Measurements from ENCODE around the gene NRXN3. TPM values are rescaled to one million over a fixed set of nuclear protein-coding genes. Genes with fewer than 3 reads are reported as not detected.
"Not testable (repeated sequence)": the region's sequence is repeated elsewhere in the genome, so short reads cannot be mapped to it uniquely, and the experiment has no call there.

Gene NRXN3
- total RNA-seq, 2 donors from 2014 or later: 1.2 to 7.8 TPM

GRCh38 chr14:78534141-78534540 lies 364.0 kb downstream of the NRXN3 start:
- Histone ChIP-seq H3K4me1 (no peaks in the 10 kb centered on the region), H3K36me3 (no peaks in the 10 kb centered on the region), H3K4me3 (no peak overlapping the region), H3K9ac (ENCODE audit: low read depth in 2 of 2, low read length in 2 of 2) (no peak overlapping the region), H3K27me3 (no peaks in the 10 kb centered on the region), H3K27ac (no peak overlapping the region), H3K9me3 (no peaks in the 10 kb centered on the region)
- no peak for DNase-seq
- no peak for TF ChIP-seq CTCF (IDR thresholded peaks at IDR 0.05)
- intact Hi-C loops (cut with DNase I): no loop called here

DNA sequence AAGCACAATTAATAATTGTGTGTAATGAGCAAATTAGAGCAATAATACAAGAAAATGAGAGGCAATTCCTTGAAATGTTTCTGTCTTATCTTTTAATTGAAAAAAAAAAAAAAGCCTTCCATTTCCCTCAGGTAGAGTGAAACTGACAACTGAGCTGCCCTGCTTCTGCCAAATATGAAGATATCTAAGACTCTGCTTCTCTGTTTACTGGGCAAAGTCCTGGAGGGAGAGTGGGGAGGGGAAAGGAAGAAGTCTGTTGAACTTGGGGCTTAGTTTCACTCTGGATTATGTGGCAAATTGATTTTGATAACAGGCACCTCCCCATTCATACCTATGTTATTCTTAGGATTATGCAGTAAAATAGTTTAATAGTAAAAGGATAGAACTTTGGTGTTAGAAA lies 364.9 kb downstream of the NRXN3 start:
- no peak for TF ChIP-seq CTCF (IDR thresholded peaks at IDR 0.05)
- Histone ChIP-seq H3K27ac (no peak overlapping the region), H3K4me1 (no peaks in the 10 kb centered on the region), H3K9ac (ENCODE audit: low read depth in 2 of 2, low read length in 2 of 2) (no peak overlapping the region), H3K27me3 (no peaks in the 10 kb centered on the region), H3K36me3 (no peaks in the 10 kb centered on the region), H3K9me3 (no peaks in the 10 kb centered on the region), H3K4me3 (no peak overlapping the region)
- DNase-seq: no peak
- intact Hi-C loops (cut with DNase I): no loop called here

- H3K27me3 ChIP-seq; H3K4me3 ChIP-seq; DNase-seq; H3K36me3 ChIP-seq; H3K9me3 ChIP-seq; intact Hi-C loops (cut with DNase I); H3K9ac ChIP-seq (ENCODE audit: low read depth in 2 of 2, low read length in 2 of 2); H3K27ac ChIP-seq; H3K4me1 ChIP-seq: not testable (repeated sequence)
These were observed 371.6 kb downstream of the NRXN3 start for GRCh38 chr14:78541788-78542187.

DNA sequence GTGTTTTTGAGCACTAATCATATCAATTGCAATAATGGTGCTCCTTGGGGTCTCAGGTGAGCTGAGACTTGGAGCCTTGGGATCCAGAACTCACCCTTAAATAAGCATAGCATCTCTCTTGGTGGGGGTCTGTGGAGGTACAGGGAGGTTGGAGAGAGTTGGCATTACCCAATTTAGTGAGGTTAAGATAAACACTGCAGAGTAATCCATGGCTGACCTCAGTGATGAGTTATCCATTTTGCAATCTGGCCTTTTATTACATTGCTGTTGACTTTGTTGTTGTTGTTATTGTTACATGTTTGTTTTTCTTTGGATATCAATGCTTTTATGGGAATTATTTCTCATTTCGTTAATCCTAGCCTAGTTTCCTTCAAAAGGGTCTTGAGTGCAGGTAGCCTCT lies 373.3 kb downstream of the NRXN3 start:
- DNase-seq: no peak
- Histone ChIP-seq H3K4me1 (no peaks in the 10 kb centered on the region), H3K4me3 (no peak overlapping the region), H3K9ac (ENCODE audit: low read depth in 2 of 2, low read length in 2 of 2) (no peak overlapping the region), H3K36me3 (no peaks in the 10 kb centered on the region), H3K27ac (no peak overlapping the region), H3K9me3 (no peaks in the 10 kb centered on the region), H3K27me3 (no peaks in the 10 kb centered on the region)
- intact Hi-C loops (cut with DNase I): no loop called here
- no peak for TF ChIP-seq CTCF (IDR thresholded peaks at IDR 0.05)

DNA sequence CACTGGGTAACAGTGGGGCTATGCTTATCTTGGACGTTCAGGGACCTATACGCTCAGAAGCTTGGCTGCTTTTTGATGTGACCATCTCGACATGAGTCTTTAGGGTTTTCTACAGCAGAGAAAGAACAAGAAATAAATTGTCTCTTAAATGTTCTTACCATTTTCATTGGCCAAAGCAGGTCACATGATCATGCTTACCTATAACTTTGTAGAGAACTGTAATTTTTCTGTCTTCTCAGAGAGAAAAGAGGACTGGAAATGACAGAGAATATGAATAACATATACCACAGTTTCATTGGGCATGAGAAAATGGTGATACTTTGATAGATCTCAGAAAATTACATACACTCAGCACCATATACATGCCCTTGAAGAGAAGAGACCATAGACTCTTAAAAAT lies 390.9 kb downstream of the NRXN3 start:
- no peak overlapping the region for H3K27ac ChIP-seq
- no peak overlapping the region for H3K4me3 ChIP-seq
- no peaks in the 10 kb centered on the region for H3K36me3 ChIP-seq
- intact Hi-C loops (cut with DNase I): no loop called here
- DNase-seq: no peak
- TF ChIP-seq CTCF (IDR thresholded peaks at IDR 0.05): no peak
- no peaks in the 10 kb centered on the region for H3K27me3 ChIP-seq
- no peak overlapping the region for H3K9ac ChIP-seq (ENCODE audit: low read depth in 2 of 2, low read length in 2 of 2)
- no peaks in the 10 kb centered on the region for H3K4me1 ChIP-seq
- no peaks in the 10 kb centered on the region for H3K9me3 ChIP-seq

- Histone ChIP-seq H3K9ac (ENCODE audit: low read depth in 2 of 2, low read length in 2 of 2) (no peak overlapping the region), H3K27me3 (no peaks in the 10 kb centered on the region), H3K9me3 (no peaks in the 10 kb centered on the region), H3K4me1 (no peaks in the 10 kb centered on the region), H3K36me3 (no peaks in the 10 kb centered on the region), H3K4me3 (no peak overlapping the region), H3K27ac (no peak overlapping the region)
- TF ChIP-seq CTCF (IDR thresholded peaks at IDR 0.05): peak; percentile 44
- intact Hi-C loops (cut with DNase I): no loop called here
- peak; percentile 70 for DNase-seq
These were observed 396.1 kb downstream of the NRXN3 start for GRCh38 chr14:78566026-78566858.

Measured in colonic mucosa (tissue), 4 donors.